Measurements from ENCODE around the gene DDX49.

DDX49 gene

DNA sequence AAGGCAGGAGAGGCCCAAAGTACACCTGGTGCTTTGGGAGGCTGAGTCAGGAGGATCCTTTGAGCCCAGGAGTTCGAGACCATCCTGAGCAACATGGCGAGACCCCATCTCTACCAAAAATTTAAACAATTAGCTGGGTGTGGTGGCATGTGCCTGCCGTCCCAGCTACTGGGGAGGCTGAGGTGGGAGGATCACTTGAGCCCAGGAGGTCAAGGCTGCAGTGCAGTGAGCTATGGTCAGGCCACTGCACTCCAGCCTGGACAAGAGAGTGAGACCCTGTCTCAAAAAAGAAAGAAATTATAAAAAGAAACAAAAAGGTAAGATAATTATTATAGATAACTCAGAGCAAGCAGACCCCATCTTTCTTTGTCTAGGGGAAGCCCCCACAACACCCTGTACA lies 19.6 kb downstream of the DDX49 start:
- ChIA-PET POLR2A (no interaction called here), CTCF (interaction anchor here (0.7 to 5.0 kb wide), 11 partner anchors 10 to 91 kb away, joined by 3 to 27 read pairs (median 3); partner anchors contain the start of genes COPE and DDX49)
- H3K4me3 ChIP-seq (ENCODE audit: low read depth, low read length): peak overlapping the region; percentile 83
- no peak for DNase-seq (ENCODE audit: low read depth, low spot score)
- TF ChIP-seq, protein P1, sequence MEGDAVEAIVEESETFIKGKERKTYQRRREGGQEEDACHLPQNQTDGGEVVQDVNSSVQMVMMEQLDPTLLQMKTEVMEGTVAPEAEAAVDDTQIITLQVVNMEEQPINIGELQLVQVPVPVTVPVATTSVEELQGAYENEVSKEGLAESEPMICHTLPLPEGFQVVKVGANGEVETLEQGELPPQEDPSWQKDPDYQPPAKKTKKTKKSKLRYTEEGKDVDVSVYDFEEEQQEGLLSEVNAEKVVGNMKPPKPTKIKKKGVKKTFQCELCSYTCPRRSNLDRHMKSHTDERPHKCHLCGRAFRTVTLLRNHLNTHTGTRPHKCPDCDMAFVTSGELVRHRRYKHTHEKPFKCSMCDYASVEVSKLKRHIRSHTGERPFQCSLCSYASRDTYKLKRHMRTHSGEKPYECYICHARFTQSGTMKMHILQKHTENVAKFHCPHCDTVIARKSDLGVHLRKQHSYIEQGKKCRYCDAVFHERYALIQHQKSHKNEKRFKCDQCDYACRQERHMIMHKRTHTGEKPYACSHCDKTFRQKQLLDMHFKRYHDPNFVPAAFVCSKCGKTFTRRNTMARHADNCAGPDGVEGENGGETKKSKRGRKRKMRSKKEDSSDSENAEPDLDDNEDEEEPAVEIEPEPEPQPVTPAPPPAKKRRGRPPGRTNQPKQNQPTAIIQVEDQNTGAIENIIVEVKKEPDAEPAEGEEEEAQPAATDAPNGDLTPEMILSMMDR (IDR thresholded peaks at IDR 0.05; ENCODE audit: insufficient read depth, low read length, missing control alignments): no peak

DNA sequence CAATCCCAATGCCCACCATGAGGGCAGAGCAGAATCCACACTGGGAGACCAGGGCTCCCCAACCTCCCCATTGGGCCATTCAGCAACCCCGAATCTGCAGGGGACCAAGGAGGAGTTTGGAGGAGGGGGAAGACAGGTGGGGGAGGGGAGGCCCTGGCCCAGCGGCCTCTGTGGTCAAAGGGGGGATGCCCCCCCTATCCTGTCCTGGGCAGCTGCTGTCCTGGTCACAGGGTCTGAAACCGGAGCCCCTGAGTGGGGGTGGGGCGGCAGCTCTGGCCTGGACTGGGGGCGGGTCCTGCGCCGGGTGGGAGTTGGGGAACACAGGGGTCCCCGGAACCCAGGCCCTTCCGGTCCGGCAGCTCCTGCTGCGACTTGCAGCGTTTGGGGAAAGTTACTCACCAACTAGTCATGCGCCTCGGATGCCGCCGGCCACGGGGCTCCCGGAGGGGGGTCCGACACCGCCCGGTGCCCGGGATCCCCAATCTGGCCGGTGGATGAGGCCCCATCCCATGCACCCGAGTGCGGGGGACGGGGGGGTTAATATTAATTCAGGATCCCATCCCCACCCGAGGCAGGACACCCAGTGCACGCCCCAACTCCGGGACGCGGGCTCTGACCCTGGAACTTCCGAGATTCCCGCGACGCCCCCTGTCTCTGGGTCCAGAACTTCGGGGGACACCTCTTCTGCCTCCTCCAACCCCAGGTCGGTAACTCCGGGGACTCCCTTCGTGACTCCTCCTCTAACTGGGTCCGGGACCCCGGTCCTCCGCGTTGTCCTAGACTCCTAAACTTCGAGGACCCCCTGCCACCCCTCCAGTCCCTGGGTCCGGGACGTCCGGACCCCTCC lies 20.6 kb downstream of the DDX49 start:
- no peak for DNase-seq (ENCODE audit: low read depth, low spot score)
- POLR2A ChIA-PET: interaction anchor here (0.6 kb wide), 1 partner anchor 22 kb away, joined by 3 read pairs; no protein-coding TSS in a partner anchor
- TF ChIP-seq, protein P1 (IDR thresholded peaks at IDR 0.05; ENCODE audit: insufficient read depth, low read length, missing control alignments): no peak
- CTCF ChIA-PET: interaction anchor here (0.7 to 5.0 kb wide), 13 partner anchors 10 to 73 kb away, joined by 3 to 27 read pairs (median 3); partner anchors contain the start of genes COPE and DDX49
- H3K4me3 ChIP-seq (ENCODE audit: low read depth, low read length): peak overlapping the region; percentile 83

DNA sequence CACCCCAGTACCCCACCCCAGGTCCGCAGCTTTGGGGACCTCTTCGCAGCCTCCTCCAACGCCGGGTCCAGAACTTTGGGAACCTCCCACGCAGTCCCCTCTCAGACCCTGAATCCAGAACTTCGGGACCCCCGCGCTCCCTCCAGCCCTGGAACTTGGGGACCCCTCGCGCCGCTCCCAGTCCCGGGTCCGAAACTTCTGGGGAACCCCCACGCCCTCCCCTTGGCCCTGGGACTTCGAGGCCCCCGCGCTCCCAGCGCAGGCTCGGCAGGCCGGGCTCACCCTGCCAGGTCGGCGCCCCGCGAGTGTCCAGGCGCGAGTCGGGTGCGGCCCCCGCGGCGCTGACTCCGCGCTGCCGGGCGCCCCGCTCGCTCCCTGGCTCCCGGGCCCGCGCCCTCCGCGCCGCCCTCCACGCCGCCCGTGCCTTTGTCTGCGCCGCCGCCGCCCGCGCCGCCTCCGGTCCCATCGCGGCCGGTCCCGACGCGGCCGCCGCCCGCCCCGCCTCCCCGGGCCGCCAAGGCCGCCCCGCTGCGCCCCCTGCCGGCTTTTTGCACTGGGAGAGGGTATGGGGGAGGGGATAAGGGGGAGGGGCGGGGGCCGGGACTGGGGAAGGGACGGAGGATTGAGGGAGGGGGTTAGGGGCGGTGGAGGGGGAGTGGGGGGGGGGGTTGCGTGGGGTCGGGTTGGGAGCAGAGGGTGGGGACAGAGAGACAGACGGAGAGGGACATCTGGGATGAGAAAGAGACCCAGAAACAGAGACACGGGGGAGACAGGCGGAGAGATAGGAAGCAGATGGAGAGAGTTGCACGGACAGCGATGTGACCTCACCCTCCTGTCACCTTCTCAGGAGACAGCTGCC lies 21.5 kb downstream of the DDX49 start, which contains the start of gene HOMER3:
HOMER3 (minus strand) TSS at position 449 of the 859 bp plus-strand sequence. CDS start 2,235 bp downstream, outside the sequence.
- CTCF ChIA-PET: interaction anchor here (0.8 to 5.0 kb wide), 9 partner anchors 9 to 54 kb away, joined by 3 to 27 read pairs (median 5); partner anchors contain the start of genes COPE and DDX49
- DNase-seq (ENCODE audit: low read depth, low spot score): no peak
- POLR2A ChIA-PET: no interaction called here
- TF ChIP-seq, protein P1 (IDR thresholded peaks at IDR 0.05; ENCODE audit: insufficient read depth, low read length, missing control alignments): peak; percentile 60
- H3K4me3 ChIP-seq (ENCODE audit: low read depth, low read length): peak within 1 kb of the TSS; percentile 83

DNA sequence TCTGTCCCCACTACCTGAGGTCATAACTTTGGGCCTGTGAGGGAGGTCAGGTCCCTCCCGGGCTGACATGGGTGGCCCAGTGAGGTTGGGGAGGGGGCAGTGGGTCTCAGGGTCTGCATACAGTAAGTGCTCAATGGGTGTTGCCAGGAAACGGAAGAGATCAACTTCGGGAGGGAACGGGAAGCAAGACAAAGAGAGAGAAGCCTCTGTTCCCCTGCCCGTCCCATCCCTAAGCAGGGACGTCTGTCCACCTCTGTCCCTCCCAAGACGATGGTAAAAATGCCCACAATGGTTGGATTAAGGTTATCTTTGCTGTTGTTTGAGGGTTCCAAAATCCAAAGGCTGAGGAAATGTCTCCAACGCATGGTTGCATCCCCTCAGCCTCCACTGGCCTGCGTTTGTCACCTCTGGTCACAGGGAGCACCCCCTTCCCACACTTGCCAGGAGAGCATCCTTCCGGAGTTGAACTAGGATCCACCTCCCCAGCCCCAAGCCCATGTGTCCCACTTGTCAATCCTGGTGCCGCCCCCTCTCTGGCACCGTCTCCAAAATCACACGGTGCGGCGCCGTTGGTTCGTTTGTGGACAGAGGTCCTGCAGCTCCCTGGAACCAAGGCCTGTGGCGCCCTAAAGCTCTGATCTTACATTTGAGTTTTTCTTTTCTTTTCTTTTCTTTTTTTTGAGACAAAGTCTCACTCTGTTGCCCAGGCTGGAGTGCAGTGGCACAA lies 22.3 kb downstream of the DDX49 start:
- DNase-seq (ENCODE audit: low read depth, low spot score): no peak
- ChIA-PET POLR2A (no interaction called here), CTCF (interaction anchor here (0.8 to 1.6 kb wide), 4 partner anchors 8 to 24 kb away, joined by 3 to 4 read pairs (median 4); no protein-coding TSS in a partner anchor)
- TF ChIP-seq, protein P1 (IDR thresholded peaks at IDR 0.05; ENCODE audit: insufficient read depth, low read length, missing control alignments): no peak
- H3K4me3 ChIP-seq (ENCODE audit: low read depth, low read length): peak overlapping the region; percentile 20

DNA sequence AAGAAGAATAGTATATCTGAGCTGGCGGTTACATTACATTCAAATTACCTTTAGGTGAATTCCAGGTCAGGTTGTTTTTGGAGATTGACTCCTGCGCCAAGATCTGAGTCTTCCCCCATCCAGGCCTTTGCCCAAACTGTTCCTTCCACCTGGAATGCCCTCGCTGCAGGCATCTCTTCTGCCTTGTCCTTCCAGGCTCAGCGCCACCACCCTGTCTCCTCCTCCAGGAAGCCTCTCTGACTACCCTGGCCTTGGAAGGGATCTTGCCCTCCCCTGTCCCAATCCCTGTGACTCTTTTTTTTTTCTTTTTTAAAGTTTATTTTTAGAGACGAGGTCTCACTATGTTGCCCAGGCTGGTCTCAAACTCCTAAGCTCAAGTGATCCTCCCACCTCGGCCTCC lies 23.2 kb downstream of the DDX49 start:
- no peak for DNase-seq (ENCODE audit: low read depth, low spot score)
- ChIA-PET POLR2A (no interaction called here), CTCF (interaction anchor here (1.0 to 1.6 kb wide), 4 partner anchors 10 to 25 kb away, joined by 3 to 4 read pairs (median 3); no protein-coding TSS in a partner anchor)
- H3K4me3 ChIP-seq (ENCODE audit: low read depth, low read length): no peak overlapping the region
- TF ChIP-seq, protein P1 (IDR thresholded peaks at IDR 0.05; ENCODE audit: insufficient read depth, low read length, missing control alignments): no peak
